Lower leg skin (tissue), 3 donors: ENCODE data around the gene EEFSEC.

ENCODE experiments used
- CTCF ChIP-seq, 3 donors: fragments of 450-650 bp; IDR thresholded peaks; one replicate each; pipeline ENCODE4 v1.5.1; 2016; ENCODE audit warnings: antibody characterized with exemption in 3 of 3, mild to moderate bottlenecking in 3 of 3, moderate library complexity in 2 of 3
- POLR2A ChIP-seq, 2 donors: fragments of 450-650 bp; IDR thresholded peaks; one replicate each; pipeline ENCODE4 v1.6.1; 2016 to 2017; ENCODE audit warnings: antibody characterized with exemption in 2 of 2, mild to moderate bottlenecking in 1 of 2, moderate library complexity in 1 of 2

DNA sequence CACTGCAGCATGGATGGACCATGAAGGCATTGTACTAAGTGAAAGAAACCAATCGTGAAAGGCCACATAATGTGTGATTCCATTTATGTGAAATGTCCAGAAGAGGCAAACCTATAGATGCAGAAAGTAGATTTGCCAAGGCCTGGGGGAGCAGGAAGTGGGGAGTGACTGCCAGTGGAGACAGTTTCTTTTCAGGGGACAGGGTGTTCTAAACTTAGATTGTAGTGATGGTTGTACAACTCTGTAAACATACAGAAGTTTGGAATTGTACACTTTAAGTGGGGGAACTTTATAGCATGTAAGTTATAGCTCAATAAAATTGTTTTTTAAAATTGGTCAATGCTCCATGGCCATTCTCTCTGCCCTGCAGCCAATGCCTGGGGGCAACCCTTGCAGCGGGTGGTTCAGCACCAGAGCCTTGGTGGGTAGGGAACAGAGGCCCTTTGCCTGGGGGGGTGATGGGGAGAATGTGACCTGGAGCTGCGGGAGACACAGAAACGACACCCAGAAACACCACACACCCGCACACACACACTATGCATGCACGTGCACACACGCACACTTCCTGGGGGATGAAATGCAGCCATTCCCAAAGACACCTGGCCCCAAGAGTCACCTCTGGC lies 270.4 kb downstream of the EEFSEC start:
- TF ChIP-seq CTCF (IDR thresholded peaks at IDR 0.05): no peak
- TF ChIP-seq POLR2A (IDR thresholded peaks at IDR 0.05): no peak
